ENCODE measurements around the gene CACNA1G.

Gene CACNA1G

GRCh38 chr17:50538549-50539410 lies 21.7 kb upstream of the CACNA1G start:
- no peak for DNase-seq (ENCODE audit: extremely low read depth, low read depth)

GRCh38 chr17:50539762-50540559 lies 20.6 kb upstream of the CACNA1G start:
- DNase-seq (ENCODE audit: extremely low read depth, low read depth), result no peak
- no peak for TF ChIP-seq CTCF (IDR thresholded peaks at IDR 0.05; ENCODE audit: low read depth, low read length)

More at GRCh38 chr17:50538549-50539410, 21.7 kb upstream of the CACNA1G start:
- no peak for TF ChIP-seq CTCF (IDR thresholded peaks at IDR 0.05; ENCODE audit: low read depth, low read length)

GRCh38 chr17:50540560-50541401 lies 19.7 kb upstream of the CACNA1G start:
- DNase-seq (ENCODE audit: extremely low read depth, low read depth), result no peak
- TF ChIP-seq CTCF (IDR thresholded peaks at IDR 0.05; ENCODE audit: low read depth, low read length), result no peak

- no peak for DNase-seq (ENCODE audit: extremely low read depth, low read depth)
- no peak for TF ChIP-seq CTCF (IDR thresholded peaks at IDR 0.05; ENCODE audit: low read depth, low read length)
Measured at GRCh38 chr17:50541402-50541715, 19.2 kb upstream of the CACNA1G start.

- peak; percentile 16; the same call in 1 of the 2 replicates for TF ChIP-seq CTCF (IDR thresholded peaks at IDR 0.05; ENCODE audit: low read depth, low read length)
- DNase-seq (ENCODE audit: extremely low read depth, low read depth), result peak; percentile 44
Measured at GRCh38 chr17:50541716-50542688, 18.5 kb upstream of the CACNA1G start.

Measured in AG09319 (cell line).